ENCODE data around the gene STK4.
A peak's percentile ranks its signal among the peaks of the same experiment; 100 is the strongest.

The STK4 gene

GRCh38 chr20:44966030-44966961 lies at the start of gene STK4:
Gene STK4 (plus strand): TSS chr20:44966512. CDS start chr20:44966569, 57 bp downstream.
- peak; percentile 60 for DNase-seq

- no peak for DNase-seq
These were observed 49.7 kb upstream of the STK4 start for GRCh38 chr20:44916586-44916985.

- no peak for DNase-seq
These were observed 48.9 kb upstream of the STK4 start for GRCh38 chr20:44917399-44917798.

GRCh38 chr20:44918342-44918741 lies 48.0 kb upstream of the STK4 start:
- no peak for DNase-seq

GRCh38 chr20:44918761-44919160 lies 47.6 kb upstream of the STK4 start:
- DNase-seq: no peak

- DNase-seq: no peak
These were observed 44.9 kb upstream of the STK4 start for GRCh38 chr20:44921447-44921846.

GRCh38 chr20:44924541-44924940 lies 41.8 kb upstream of the STK4 start:
- no peak for DNase-seq

- no peak for DNase-seq
These were observed 37.7 kb upstream of the STK4 start for GRCh38 chr20:44928595-44928994.

GRCh38 chr20:44930517-44931168 lies 35.7 kb upstream of the STK4 start:
- no peak for DNase-seq

GRCh38 chr20:44931911-44932310 lies 34.4 kb upstream of the STK4 start:
- DNase-seq: no peak

GRCh38 chr20:44932916-44933315 lies 33.4 kb upstream of the STK4 start:
- DNase-seq: no peak

GRCh38 chr20:44936510-44936909 lies 29.8 kb upstream of the STK4 start:
- DNase-seq: no peak

- no peak for DNase-seq
These were observed 27.7 kb upstream of the STK4 start for GRCh38 chr20:44938637-44939036.

- DNase-seq: no peak
These were observed 25.1 kb upstream of the STK4 start for GRCh38 chr20:44941120-44941691.

- no peak for DNase-seq
These were observed 23.9 kb upstream of the STK4 start for GRCh38 chr20:44942264-44942973.

- DNase-seq: no peak
These were observed 22.5 kb upstream of the STK4 start for GRCh38 chr20:44943828-44944227.

GRCh38 chr20:44945261-44945660 lies 21.1 kb upstream of the STK4 start:
- DNase-seq: no peak

- DNase-seq: no peak
These were observed 19.9 kb upstream of the STK4 start for GRCh38 chr20:44946271-44946852.

- no peak for DNase-seq
These were observed 18.2 kb upstream of the STK4 start for GRCh38 chr20:44948107-44948506.

- DNase-seq: no peak
These were observed 17.8 kb upstream of the STK4 start for GRCh38 chr20:44948513-44948912.

- DNase-seq: no peak
These were observed 15.9 kb upstream of the STK4 start for GRCh38 chr20:44950368-44950767.

- DNase-seq: no peak
These were observed 13.6 kb upstream of the STK4 start for GRCh38 chr20:44952731-44953130.

GRCh38 chr20:44954211-44954610 lies 12.1 kb upstream of the STK4 start:
- no peak for DNase-seq
